ENCODE measurements around the gene PTPN1.
"Not testable (repeated sequence)": the region's sequence is repeated elsewhere in the genome, so short reads cannot be mapped to it uniquely, and the experiment has no call there.

Gene PTPN1

DNA sequence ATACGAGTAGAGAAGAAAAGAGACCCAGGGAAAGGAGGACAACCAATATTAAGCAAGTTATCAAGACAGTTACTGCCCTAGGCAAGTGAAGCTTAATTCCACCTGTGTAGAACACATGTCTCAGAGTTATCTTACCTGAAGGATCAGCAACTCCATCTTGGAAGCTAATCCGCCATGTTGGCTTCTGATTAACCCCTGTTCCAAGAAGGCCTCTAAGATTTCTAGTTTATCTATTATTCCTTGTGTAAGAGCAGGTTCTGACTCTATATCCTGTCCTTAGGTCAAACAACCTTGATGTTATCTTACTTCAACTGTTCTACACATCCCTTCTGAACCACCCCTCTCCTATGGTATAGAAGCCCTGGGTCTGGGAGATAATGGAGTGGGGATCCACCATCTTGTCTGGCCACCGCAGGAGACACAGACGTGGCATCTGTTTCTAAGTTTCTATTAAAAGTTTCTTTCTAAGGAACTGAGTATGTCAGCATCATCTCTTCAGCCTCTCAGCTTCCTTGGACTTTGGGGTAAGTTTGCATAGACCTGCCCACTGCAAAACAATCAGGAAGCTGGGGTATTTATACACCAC is 27.7 kb upstream of the PTPN1 start:
- no peak for DNase-seq

- no peak for DNase-seq
These were observed 25.8 kb upstream of the PTPN1 start for GRCh38 chr20:50484271-50484976.

- no peak for DNase-seq
These were observed 22.8 kb upstream of the PTPN1 start for GRCh38 chr20:50487397-50487796.

DNA sequence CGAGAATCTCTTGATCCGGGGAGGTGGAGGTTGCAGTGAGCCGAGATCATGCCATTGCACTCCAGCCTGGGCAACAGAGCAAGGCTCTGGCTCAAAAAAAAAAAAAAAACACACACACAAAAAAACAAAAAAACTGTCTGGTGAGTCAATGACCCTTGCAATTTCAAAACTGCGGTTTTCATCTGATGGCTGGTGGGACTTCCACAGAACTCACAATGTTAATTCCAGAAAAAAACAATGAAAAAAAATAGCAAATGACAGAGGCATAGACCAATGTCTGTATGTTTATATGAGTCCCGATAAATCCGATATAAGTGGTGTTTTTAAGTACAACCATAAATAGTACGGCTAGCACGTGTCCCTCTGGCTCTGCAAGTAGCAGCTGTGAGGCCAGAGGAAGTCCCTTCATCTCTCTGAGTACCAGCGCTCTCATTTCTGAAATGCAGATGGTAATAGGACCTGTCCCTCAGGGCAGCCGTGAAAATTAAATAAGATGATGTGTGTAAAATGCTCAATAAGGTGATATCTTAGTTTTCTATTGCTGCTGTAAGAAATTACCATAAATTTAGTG is 21.9 kb upstream of the PTPN1 start:
- DNase-seq, result no peak

DNA sequence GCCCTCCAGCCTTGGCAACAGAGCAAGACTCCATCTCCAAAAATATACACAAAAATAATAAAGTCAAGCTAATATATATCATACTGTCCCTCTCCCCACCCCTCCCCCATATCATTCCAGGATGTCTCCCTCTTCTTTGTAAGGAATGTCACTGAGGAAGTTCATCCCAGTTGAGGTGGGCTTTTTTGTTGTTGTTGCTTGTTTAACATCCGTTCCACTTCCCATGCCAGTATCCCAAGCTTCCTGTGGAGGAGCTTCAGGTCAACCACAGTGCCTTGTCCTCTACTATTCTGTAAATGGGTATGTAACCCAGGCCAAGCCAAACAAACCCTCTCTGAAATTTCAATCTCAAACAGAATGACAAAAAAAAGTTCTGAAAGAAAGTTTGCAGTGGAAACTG is 19.0 kb upstream of the PTPN1 start:
- DNase-seq, result no peak

GRCh38 chr20:50491926-50492634 is 18.1 kb upstream of the PTPN1 start:
- DNase-seq, result no peak

DNA sequence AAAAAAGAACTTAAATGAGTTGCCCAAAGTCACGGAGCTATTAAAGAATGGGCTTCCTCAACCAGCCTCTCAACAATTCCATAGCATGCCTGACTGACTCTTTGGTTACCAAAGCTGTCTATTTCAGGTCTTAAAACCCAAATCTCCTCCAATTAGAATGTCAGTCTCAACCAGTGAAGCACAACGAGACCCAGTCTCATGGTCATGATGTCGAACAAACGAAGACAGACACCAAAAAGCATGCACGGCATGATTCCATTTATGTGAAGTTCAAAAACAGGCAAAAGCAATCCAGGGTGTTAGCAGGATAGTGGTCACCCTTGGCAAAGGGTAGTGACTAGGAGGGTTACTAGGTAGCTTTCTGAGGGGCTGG is 16.3 kb upstream of the PTPN1 start:
- DNase-seq, result no peak

DNA sequence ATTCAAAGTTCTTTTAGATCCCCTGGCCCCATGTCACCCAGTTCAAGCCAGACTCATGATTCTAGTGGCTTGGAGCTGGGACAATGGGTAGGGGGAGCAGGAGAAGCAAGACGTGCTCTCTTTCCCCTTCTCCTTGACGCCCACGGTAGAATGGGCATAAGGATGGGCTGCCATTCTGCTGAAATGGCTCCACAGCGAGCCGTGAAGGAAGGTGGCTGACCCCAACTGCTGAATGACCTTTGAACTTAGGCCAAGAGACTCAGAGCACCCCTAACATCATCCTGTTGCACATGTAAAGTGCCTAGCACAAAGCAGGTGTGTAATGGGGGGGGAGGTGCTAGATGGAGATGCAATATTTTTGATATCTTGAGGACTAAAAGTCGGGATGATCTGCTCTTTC is 15.8 kb upstream of the PTPN1 start:
- no peak for DNase-seq

DNA sequence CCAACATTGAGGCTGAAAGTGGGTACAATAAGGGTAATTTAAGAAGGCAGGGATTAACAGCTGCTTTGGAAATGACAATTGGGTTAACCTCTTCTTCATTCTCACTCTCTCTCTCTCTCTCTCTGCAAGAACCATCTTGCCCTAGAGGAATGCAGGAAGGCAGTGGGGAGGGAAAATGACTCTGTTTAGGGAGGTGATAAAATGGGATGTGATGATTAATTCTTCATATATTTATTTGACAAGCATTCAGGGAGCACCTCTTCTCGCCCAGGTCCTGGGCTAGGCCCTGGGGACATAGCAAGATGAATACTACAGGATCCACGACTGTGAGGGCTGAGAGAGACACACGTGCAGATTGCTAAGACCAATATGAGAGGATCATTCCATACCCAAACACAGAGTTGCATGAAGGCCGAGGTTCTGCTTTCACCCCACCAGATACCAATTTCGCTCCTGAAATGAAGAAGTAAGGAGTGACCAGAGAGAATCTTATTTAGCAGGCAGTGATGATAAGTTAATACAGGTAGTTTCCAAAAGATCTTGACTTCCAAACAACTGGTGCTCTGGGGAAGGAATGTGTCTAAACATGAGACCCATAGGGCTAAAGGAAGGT is 13.3 kb upstream of the PTPN1 start:
- DNase-seq, result no peak

DNA sequence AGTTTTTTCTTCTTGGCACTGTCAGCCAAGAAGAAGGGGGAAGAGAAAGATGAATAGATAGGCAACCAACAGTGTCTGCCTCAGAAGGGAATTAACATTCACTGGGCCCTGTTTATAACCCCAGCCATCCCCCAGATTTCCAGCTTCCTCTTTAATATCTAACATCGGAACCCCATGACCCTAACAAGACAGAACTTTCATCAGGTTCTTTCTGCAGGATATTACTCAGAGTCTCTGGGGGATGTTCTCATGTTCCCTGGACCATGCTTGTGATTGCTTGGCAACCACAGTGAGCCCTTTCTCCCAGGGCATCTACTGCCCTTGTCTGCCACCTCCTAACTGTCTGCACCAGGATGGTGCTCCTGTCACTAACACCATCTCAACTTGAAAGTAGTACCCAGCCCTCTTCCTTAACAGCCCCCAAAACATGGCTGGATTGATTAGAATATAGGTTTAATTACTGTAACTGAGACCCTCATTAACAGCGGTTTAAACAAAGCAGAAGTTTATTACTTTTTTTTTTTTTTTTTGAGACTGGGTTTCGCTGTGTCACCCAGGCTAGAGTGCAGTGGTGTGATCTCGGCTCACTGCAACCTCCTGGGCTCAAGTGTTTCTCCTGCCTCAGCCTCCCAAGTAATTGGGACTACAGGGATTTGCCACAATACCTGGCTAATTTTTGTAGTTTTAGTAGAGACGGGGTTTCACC is 12.0 kb upstream of the PTPN1 start:
- no peak for DNase-seq

GRCh38 chr20:50499938-50500337 is 10.2 kb upstream of the PTPN1 start:
- DNase-seq, result no peak

- DNase-seq, result no peak
These were observed 8.0 kb upstream of the PTPN1 start for GRCh38 chr20:50501972-50502745.

DNA sequence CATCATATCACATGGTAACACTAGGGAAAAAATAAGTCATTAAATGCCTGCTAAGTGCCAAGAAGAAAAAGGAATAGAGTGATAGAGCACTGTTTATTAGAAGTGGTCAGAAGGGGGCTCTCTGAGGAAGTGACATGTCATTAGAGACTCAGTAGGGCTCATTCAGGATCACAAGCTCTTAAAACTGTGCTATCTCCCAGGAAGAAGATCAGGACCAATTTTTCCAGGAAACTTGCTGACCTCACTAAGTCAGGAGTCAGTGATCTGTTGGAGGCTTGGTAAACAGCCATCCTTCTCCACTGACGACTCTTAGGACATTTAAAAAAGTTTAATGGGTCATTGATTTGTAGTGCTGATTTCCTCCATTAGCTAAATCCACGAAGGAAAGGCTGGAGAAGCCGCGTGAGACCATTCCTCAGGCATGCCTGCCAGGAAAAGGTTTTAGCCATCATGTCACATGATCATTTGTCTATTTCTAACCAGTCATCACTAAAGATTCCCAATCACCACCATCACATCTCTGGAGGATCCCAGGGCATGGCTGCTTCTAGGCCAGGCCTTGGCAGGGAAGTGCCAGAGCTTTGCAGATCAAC is 5.9 kb upstream of the PTPN1 start:
- no peak for DNase-seq

DNA sequence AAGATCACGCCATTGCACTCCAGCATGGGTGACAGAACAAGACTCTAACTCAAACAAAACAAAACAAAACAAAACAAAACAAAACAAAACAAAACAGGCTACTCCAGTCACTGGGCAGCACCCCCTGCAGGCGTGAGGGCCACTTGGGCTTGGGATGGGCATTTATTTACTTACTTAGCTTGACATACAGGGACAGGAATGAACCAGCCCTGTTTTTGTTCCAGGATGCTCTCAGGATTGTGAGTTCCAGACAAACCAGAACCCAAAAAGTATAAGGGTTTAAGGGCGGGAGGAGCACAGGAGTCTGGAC is 4.0 kb upstream of the PTPN1 start:
- DNase-seq, result no peak

- not testable (repeated sequence) for DNase-seq
These were observed 2.4 kb upstream of the PTPN1 start for GRCh38 chr20:50507745-50508144.

GRCh38 chr20:50508171-50508755 is 1.9 kb upstream of the PTPN1 start:
- DNase-seq, result no peak

GRCh38 chr20:50510706-50511542 is 741 bp downstream of the PTPN1 start:
- no peak for DNase-seq

- no peak for DNase-seq
These were observed 2.1 kb downstream of the PTPN1 start for GRCh38 chr20:50512323-50512722.

DNA sequence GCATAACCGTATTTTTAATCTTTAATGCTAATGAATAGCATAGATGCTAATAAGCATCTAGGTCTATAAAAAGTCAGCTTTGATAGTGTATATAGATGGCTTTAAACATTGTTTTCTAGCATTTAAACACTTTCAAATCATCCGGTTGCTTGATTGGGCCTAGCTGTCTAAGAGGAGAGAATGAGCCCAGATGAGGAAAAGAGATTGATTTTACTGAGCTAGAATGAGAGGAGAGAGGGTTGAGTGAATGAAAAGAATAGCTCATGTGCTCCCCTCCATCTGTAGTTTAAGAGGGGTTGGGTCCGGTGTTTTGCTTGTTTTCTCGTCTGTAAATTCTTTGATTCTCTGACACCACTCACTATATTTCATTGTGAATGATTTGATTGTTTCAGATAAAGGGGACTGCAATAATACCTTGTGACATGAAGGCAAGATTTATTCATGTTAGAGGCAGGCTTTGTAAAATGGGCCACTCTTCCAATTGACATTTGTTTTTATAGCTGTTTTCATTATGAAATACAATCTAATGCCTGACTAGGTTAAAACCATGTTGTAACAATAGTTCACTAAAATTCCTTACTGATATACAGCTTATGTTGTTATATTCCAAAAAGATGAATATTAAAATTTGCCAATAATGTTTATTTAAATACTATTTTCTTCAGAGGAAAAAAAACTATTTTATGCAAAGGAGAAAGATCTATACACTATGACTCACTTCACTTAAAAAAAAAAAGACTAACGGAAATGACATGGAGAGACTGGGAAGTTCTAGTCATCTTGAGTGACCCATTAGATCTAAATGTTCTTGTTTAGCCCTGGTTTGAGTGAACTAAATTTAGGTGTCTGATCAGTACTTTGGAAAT is 3.2 kb downstream of the PTPN1 start:
- no peak for DNase-seq

DNA sequence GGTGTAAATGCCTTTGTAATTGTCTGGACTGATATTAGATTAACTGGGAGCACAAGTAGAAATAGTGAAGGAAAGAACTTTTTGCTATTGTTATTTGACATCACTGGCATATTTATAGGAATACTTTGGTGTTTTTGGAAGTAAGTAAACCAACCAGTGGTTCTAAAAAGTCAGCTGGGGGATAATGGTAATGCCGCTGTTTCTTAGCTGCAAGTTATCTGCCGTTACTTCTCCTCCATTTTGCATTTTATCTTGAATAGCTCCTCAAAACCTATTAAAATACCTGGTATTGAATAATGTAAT is 3.8 kb downstream of the PTPN1 start:
- DNase-seq, result no peak
